ENCODE data around the gene PLEKHS1.

DNA sequence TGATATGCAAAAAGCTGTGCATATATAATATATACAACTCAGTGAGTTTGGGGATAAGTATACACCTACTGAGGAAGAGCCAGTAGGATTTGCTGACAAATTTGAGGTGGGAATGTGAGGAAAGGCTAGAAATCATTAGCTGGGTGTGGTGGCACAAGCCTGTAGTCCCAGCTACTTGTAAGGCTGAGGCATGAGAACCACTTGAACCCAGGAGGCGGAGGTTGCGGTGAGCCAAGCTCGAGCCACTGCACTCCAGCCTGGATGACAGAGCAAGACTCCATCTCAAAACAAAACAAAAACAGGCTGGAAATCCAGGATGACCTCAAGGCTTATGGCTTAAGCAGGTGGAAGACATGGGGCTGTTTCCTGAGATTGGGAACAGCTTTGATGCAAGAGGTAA is 10.6 kb upstream of the PLEKHS1 start:
- TF ChIP-seq, protein P1, sequence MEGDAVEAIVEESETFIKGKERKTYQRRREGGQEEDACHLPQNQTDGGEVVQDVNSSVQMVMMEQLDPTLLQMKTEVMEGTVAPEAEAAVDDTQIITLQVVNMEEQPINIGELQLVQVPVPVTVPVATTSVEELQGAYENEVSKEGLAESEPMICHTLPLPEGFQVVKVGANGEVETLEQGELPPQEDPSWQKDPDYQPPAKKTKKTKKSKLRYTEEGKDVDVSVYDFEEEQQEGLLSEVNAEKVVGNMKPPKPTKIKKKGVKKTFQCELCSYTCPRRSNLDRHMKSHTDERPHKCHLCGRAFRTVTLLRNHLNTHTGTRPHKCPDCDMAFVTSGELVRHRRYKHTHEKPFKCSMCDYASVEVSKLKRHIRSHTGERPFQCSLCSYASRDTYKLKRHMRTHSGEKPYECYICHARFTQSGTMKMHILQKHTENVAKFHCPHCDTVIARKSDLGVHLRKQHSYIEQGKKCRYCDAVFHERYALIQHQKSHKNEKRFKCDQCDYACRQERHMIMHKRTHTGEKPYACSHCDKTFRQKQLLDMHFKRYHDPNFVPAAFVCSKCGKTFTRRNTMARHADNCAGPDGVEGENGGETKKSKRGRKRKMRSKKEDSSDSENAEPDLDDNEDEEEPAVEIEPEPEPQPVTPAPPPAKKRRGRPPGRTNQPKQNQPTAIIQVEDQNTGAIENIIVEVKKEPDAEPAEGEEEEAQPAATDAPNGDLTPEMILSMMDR (conservative IDR thresholded peaks at IDR 0.05) = no peak
- no peak for TF ChIP-seq EZH2 (IDR thresholded peaks at IDR 0.05; ENCODE audit: low read depth)

Data from PC-9 (cell line).